DOHH2 (cell line): ENCODE data around the gene IGF2BP2.

Experiments
- H3F3A ChIP-seq: fragments of 200-600 bp; sonication (generic), shearing (Covaris generic); 2 replicates; pipeline ENCODE4 v1.6.0; 2016; ENCODE audit warnings: antibody characterized with exemption, mild to moderate bottlenecking; ENCODE audit not compliant: control insufficient read depth, insufficient read depth
- H3K27ac ChIP-seq: fragments of 200-600 bp; sonication (generic); 2 replicates; pipeline ENCODE4 v1.5.1; 2014; ENCODE audit warnings: low read depth, mild to moderate bottlenecking, low read length, moderate library complexity
- H3K27me3 ChIP-seq: fragments of 200-600 bp; sonication (generic); 2 replicates; pipeline ENCODE4 v1.6.1; 2014; ENCODE audit warnings: mild to moderate bottlenecking, low read length, mixed read lengths; ENCODE audit not compliant: control insufficient read depth
- H3K36me3 ChIP-seq: fragments of 200-600 bp; sonication (generic); 2 replicates; pipeline ENCODE4 v1.6.1; 2014; ENCODE audit warnings: mild to moderate bottlenecking, low read length, moderate library complexity, mixed read lengths; ENCODE audit not compliant: control insufficient read depth
- H3K4me1 ChIP-seq: fragments of 200-600 bp; sonication (generic); 2 replicates; pipeline ENCODE4 v1.6.1; 2014; ENCODE audit warnings: mild to moderate bottlenecking, low read length, mixed read lengths; ENCODE audit not compliant: control insufficient read depth
- H3K4me2 ChIP-seq: fragments of 200-600 bp; sonication (generic); 2 replicates; pipeline ENCODE4 v1.6.0; 2014; ENCODE audit warnings: mild to moderate bottlenecking, low read length, moderate library complexity
- H3K4me3 ChIP-seq: fragments of 200-600 bp; sonication (generic); 2 replicates; pipeline ENCODE4 v1.5.1; 2014; ENCODE audit warnings: mild to moderate bottlenecking, low read length, mixed read lengths
- H3K79me2 ChIP-seq: fragments of 200-600 bp; sonication (generic); 2 replicates; pipeline ENCODE4 v1.6.1; 2014; ENCODE audit warnings: mild to moderate bottlenecking, low read length, mixed read lengths; ENCODE audit not compliant: control insufficient read depth
- H3K9me2 ChIP-seq: fragments of 200-600 bp; sonication (generic); replicated peaks from 2 replicates; pipeline ENCODE4 v1.6.1; 2014; ENCODE audit warnings: mild to moderate bottlenecking, low read length, mixed read lengths; ENCODE audit not compliant: control insufficient read depth
- H3K9me3 ChIP-seq: fragments of 200-600 bp; sonication (generic); 2 replicates; pipeline ENCODE4 v1.6.1; 2014; ENCODE audit warnings: antibody characterized with exemption, low read length, mixed read lengths; ENCODE audit not compliant: control insufficient read depth, insufficient read depth
- H4K20me1 ChIP-seq: fragments of 200-600 bp; sonication (generic); 2 replicates; pipeline ENCODE4 v1.6.0; 2014; ENCODE audit warnings: low read depth, mild to moderate bottlenecking, antibody characterized with exemption, low read length, moderate library complexity; ENCODE audit not compliant: control insufficient read depth, insufficient read depth
- EZH2phosphoT487 ChIP-seq: fragments of 200-600 bp; sonication (generic); IDR thresholded peaks from 2 replicates; pipeline ENCODE4 v1.6.1; 2017; ENCODE audit warnings: borderline replicate concordance, mild to moderate bottlenecking, antibody characterized with exemption, low read length, moderate library complexity, mixed read lengths
- TF ChIP-seq, protein P1 (sequence below): fragments of 200-600 bp; sonication (generic); IDR thresholded peaks from one replicate; pipeline ENCODE4 v1.5.1; 2014; ENCODE audit warnings: antibody characterized with exemption, mild to moderate bottlenecking, low read depth, low read length; ENCODE audit not compliant: poor library complexity, severe bottlenecking

Gene IGF2BP2

GRCh38 chr3:185722881-185723280, 102.0 kb downstream of the IGF2BP2 start:
- Histone ChIP-seq H3K4me2 (no peak overlapping the region), H3K4me1 (no peaks in the 10 kb centered on the region), H3K9me2 (no peaks in the 10 kb centered on the region), H3K79me2 (no peaks in the 10 kb centered on the region), H3K27me3 (peaks cover 16% of the 10 kb centered on the region), H3F3A (no peaks in the 10 kb centered on the region), H3K27ac (no peak overlapping the region), H3K9me3 (no peaks in the 10 kb centered on the region), H3K4me3 (no peak overlapping the region), H3K36me3 (no peaks in the 10 kb centered on the region), H4K20me1 (no peaks in the 10 kb centered on the region)
- TF ChIP-seq, protein P1, sequence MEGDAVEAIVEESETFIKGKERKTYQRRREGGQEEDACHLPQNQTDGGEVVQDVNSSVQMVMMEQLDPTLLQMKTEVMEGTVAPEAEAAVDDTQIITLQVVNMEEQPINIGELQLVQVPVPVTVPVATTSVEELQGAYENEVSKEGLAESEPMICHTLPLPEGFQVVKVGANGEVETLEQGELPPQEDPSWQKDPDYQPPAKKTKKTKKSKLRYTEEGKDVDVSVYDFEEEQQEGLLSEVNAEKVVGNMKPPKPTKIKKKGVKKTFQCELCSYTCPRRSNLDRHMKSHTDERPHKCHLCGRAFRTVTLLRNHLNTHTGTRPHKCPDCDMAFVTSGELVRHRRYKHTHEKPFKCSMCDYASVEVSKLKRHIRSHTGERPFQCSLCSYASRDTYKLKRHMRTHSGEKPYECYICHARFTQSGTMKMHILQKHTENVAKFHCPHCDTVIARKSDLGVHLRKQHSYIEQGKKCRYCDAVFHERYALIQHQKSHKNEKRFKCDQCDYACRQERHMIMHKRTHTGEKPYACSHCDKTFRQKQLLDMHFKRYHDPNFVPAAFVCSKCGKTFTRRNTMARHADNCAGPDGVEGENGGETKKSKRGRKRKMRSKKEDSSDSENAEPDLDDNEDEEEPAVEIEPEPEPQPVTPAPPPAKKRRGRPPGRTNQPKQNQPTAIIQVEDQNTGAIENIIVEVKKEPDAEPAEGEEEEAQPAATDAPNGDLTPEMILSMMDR = no peak
- no peak for TF ChIP-seq EZH2phosphoT487

DNA sequence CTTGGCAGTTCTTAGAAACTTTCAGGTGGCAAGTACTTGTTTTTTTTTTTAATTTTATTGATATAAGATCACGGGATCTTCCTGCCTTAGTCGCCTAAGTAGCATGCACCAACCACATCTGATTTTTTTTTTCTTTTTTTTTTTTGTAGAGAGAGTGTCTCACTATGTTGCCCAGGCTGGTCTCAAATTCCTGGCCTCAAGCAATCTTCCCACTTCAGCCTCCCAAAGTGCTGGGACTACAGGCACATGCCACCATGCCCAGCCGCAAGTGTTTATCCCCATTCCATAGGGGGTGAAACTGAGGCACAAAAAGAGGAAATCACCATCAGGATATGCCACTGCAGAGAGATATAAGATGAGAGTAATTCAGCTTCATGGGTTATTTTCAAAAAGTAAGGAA, 102.9 kb downstream of the IGF2BP2 start:
- H3K4me1 ChIP-seq = no peaks in the 10 kb centered on the region
- no peaks in the 10 kb centered on the region for H3K9me2 ChIP-seq
- H3K79me2 ChIP-seq = no peaks in the 10 kb centered on the region
- H4K20me1 ChIP-seq = no peaks in the 10 kb centered on the region
- TF ChIP-seq EZH2phosphoT487 = no peak
- TF ChIP-seq, protein P1 = no peak
- H3F3A ChIP-seq = no peaks in the 10 kb centered on the region
- H3K36me3 ChIP-seq = no peaks in the 10 kb centered on the region
- no peak overlapping the region for H3K4me2 ChIP-seq
- no peak overlapping the region for H3K27ac ChIP-seq
- H3K27me3 ChIP-seq = peaks cover 19% of the 10 kb centered on the region
- H3K4me3 ChIP-seq = no peak overlapping the region
- no peaks in the 10 kb centered on the region for H3K9me3 ChIP-seq

DNA sequence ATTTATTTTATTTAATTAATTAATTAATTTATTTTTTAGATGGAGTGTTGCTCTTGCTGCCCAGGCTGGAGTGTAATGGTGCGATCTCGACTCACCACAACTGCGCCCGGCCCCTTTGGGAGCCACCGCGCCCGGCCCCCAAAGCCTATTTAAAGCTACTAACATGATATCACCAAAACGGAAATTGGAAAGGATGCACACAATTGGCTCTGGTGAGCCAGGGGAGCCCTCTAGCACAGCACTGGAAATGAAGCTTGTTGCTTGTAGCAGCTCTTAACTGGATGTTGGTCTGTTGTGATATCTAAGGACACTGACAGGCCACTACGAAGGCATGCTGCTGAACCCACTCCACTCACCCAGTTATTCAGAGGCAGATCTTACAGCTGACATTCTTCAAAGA, 104.5 kb downstream of the IGF2BP2 start:
- no peak overlapping the region for H3K4me3 ChIP-seq

More for the DNA sequence above, 104.5 kb downstream of the IGF2BP2 start:
- Histone ChIP-seq H3K27me3 (peaks cover 22% of the 10 kb centered on the region), H3K4me1 (no peaks in the 10 kb centered on the region), H3F3A (no peaks in the 10 kb centered on the region), H3K4me2 (no peak overlapping the region), H3K27ac (no peak overlapping the region), H3K9me3 (no peaks in the 10 kb centered on the region), H3K36me3 (no peaks in the 10 kb centered on the region), H3K79me2 (no peaks in the 10 kb centered on the region), H3K9me2 (no peaks in the 10 kb centered on the region), H4K20me1 (no peaks in the 10 kb centered on the region)
- TF ChIP-seq, protein P1 = no peak
